Measurements from ENCODE around the gene GFRA4. TPM values are rescaled to one million over a fixed set of nuclear protein-coding genes. Genes with fewer than 3 reads are reported as not detected.

GFRA4 gene
- total and polyA plus RNA-seq, 2 donors (not counting 1 experiment from before 2014, with no cell fraction given): not detected

DNA sequence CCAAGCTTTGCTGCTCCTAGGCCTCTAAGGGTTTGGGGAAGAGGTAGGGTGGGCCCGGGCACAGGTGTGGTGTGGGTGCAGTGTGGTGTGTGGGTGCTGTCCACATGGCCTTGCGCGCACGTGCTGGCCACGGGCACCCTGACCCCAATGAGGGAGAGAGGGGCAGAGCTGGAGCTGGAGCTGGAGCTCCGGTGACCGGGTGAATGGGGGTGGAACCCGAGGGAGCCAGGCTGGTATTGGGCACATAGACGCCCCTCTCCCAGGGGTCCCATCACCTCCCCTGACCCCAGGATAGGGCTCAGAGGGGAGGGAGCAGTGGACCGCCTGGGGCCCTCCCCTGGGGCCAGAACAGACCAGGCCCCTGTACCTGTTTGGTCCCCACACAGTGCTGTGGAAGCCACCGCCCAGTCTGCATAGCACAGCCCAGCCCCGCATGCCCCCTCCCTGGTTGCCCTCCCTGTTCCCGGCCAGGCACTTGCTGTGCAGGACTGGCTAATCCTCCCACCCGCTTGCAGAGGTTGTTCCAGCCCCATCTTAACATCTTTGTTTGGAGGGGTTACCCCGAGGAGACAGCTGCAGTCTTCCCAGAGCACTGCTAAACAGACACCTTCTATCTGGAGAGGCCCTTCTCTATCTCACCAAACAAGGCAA is 17.6 kb upstream of the GFRA4 start:
- peak in 1 of 2 donors; percentile 10 for DNase-seq (ENCODE audit: low read depth in 2 of 2)
- no peaks in the 10 kb centered on the region for H3K9me3 ChIP-seq (ENCODE audit: control insufficient read depth, insufficient read depth, low read depth, low read length)
- H3K36me3 ChIP-seq (ENCODE audit: control insufficient read depth, insufficient read depth, low read length): no peaks in the 10 kb centered on the region
- H3K4me2 ChIP-seq (ENCODE audit: extremely low read depth, insufficient read depth, low read length): peak overlapping the region; percentile 94
- H3K9ac ChIP-seq (ENCODE audit: insufficient read depth, low read length): peak overlapping the region; percentile 48
- no peaks in the 10 kb centered on the region for H4K20me1 ChIP-seq (ENCODE audit: control insufficient read depth, extremely low read depth, insufficient read depth, low read length)
- peak overlapping the region; percentile 33 to 93 (median 66) for H3K4me3 ChIP-seq (replicated peaks in 1 of 4; ENCODE audit: control extremely low read depth in 1 of 4, insufficient read depth in 1 of 4, low read depth in 3 of 4, low read length in 4 of 4)
- no peak for TF ChIP-seq EZH2 (IDR thresholded peaks at IDR 0.05; ENCODE audit: low read length, missing control alignments)
- TF ChIP-seq, protein P1, sequence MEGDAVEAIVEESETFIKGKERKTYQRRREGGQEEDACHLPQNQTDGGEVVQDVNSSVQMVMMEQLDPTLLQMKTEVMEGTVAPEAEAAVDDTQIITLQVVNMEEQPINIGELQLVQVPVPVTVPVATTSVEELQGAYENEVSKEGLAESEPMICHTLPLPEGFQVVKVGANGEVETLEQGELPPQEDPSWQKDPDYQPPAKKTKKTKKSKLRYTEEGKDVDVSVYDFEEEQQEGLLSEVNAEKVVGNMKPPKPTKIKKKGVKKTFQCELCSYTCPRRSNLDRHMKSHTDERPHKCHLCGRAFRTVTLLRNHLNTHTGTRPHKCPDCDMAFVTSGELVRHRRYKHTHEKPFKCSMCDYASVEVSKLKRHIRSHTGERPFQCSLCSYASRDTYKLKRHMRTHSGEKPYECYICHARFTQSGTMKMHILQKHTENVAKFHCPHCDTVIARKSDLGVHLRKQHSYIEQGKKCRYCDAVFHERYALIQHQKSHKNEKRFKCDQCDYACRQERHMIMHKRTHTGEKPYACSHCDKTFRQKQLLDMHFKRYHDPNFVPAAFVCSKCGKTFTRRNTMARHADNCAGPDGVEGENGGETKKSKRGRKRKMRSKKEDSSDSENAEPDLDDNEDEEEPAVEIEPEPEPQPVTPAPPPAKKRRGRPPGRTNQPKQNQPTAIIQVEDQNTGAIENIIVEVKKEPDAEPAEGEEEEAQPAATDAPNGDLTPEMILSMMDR (conservative IDR thresholded peaks at IDR 0.05 in 1 of 2, IDR thresholded peaks at IDR 0.05 in 1 of 2; ENCODE audit: low read depth in 1 of 2, low read length in 2 of 2): no peak
- H3K27me3 ChIP-seq (ENCODE audit: control insufficient read depth, insufficient read depth, low read length): no peaks in the 10 kb centered on the region
- peak overlapping the region; percentile 55 for H3K27ac ChIP-seq (ENCODE audit: insufficient read depth, low read length)
- peaks cover 9% of the 10 kb centered on the region for H3K79me2 ChIP-seq (ENCODE audit: control insufficient read depth, insufficient read depth, low read length)
- H2AFZ ChIP-seq (ENCODE audit: low read length): no peak overlapping the region
- peaks cover 17% of the 10 kb centered on the region for H3K4me1 ChIP-seq (ENCODE audit: control insufficient read depth, extremely low read depth, insufficient read depth, low read length)

DNA sequence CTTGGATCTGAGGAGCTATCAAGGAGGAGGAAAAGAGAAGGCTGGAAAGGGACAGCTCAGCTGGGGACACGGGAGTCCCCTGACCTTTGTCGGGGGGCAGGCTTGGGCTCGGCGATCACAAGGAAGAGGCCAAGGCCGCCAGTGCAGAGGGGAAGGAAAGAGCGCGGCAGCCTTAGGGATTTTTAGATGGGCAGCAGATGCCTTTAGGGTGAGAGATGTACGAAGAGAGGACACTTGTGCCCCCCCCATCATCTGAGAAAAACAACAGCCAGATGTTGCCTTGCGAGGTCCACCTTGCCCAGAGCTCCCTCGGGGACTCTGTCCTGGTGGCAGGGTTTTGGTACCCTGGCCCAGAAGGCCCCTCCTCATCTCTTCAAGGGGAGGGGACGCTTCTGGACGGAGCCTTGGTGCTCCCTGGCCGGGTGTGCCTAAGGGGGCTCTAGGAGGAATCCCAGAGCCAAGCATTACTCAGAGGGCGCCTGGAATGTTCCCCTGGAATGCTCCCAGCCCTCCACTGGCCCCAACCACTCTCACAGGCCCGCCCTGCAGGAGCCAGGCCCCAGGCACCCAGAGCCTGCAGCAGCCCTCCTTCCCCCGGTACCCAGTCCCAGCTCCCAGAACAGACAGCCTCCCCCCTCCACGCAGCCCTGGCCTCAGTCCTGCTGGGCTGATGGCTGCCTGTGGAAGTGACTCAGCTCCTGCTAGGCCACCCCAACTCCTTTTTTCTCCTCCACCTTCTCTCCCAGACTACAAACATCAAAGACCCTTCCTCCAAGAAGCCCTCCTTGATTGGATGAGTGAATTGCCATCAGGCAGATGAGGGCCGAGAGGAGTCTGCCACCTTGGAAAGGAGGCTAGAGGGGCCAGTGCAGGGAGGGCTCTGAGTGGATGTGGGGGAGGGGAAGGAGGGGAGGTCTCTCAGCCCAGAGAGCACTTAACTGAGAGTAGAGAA is 16.8 kb upstream of the GFRA4 start:
- no peaks in the 10 kb centered on the region for H3K9me3 ChIP-seq (ENCODE audit: control insufficient read depth, insufficient read depth, low read depth, low read length)
- H3K9ac ChIP-seq (ENCODE audit: insufficient read depth, low read length): peak overlapping the region; percentile 48
- H3K79me2 ChIP-seq (ENCODE audit: control insufficient read depth, insufficient read depth, low read length): peaks cover 9% of the 10 kb centered on the region
- no peak for TF ChIP-seq EZH2 (IDR thresholded peaks at IDR 0.05; ENCODE audit: low read length, missing control alignments)
- TF ChIP-seq, protein P1 (conservative IDR thresholded peaks at IDR 0.05 in 1 of 2, IDR thresholded peaks at IDR 0.05 in 1 of 2; ENCODE audit: low read depth in 1 of 2, low read length in 2 of 2): no peak
- H2AFZ ChIP-seq (ENCODE audit: low read length): no peak overlapping the region
- H3K36me3 ChIP-seq (ENCODE audit: control insufficient read depth, insufficient read depth, low read length): peaks cover 3% of the 10 kb centered on the region
- no peaks in the 10 kb centered on the region for H3K27me3 ChIP-seq (ENCODE audit: control insufficient read depth, insufficient read depth, low read length)
- peak; percentile 69 to 79 for DNase-seq (ENCODE audit: low read depth in 2 of 2)
- peak overlapping the region; percentile 55 for H3K27ac ChIP-seq (ENCODE audit: insufficient read depth, low read length)
- peaks cover 13% of the 10 kb centered on the region for H3K4me1 ChIP-seq (ENCODE audit: control insufficient read depth, extremely low read depth, insufficient read depth, low read length)
- H4K20me1 ChIP-seq (ENCODE audit: control insufficient read depth, extremely low read depth, insufficient read depth, low read length): no peaks in the 10 kb centered on the region
- peak overlapping the region; percentile 94 for H3K4me2 ChIP-seq (ENCODE audit: extremely low read depth, insufficient read depth, low read length)
- H3K4me3 ChIP-seq (replicated peaks in 1 of 4; ENCODE audit: control extremely low read depth in 1 of 4, insufficient read depth in 1 of 4, low read depth in 3 of 4, low read length in 4 of 4): peak overlapping the region; percentile 33 to 93 (median 66)

Data from fibroblast of lung (primary cell).